ENCODE results near the gene LRP11.

GRCh38 chr6:149821492-149821891, 42.7 kb downstream of the LRP11 start:
- TF ChIP-seq POLR2AphosphoS5 (IDR thresholded peaks at IDR 0.05; ENCODE audit: low read depth, low read length) (no peak), SIN3A (IDR thresholded peaks at IDR 0.05; ENCODE audit: borderline replicate concordance, insufficient read depth, low read length) (no peak)
- TF ChIP-seq, protein P1, sequence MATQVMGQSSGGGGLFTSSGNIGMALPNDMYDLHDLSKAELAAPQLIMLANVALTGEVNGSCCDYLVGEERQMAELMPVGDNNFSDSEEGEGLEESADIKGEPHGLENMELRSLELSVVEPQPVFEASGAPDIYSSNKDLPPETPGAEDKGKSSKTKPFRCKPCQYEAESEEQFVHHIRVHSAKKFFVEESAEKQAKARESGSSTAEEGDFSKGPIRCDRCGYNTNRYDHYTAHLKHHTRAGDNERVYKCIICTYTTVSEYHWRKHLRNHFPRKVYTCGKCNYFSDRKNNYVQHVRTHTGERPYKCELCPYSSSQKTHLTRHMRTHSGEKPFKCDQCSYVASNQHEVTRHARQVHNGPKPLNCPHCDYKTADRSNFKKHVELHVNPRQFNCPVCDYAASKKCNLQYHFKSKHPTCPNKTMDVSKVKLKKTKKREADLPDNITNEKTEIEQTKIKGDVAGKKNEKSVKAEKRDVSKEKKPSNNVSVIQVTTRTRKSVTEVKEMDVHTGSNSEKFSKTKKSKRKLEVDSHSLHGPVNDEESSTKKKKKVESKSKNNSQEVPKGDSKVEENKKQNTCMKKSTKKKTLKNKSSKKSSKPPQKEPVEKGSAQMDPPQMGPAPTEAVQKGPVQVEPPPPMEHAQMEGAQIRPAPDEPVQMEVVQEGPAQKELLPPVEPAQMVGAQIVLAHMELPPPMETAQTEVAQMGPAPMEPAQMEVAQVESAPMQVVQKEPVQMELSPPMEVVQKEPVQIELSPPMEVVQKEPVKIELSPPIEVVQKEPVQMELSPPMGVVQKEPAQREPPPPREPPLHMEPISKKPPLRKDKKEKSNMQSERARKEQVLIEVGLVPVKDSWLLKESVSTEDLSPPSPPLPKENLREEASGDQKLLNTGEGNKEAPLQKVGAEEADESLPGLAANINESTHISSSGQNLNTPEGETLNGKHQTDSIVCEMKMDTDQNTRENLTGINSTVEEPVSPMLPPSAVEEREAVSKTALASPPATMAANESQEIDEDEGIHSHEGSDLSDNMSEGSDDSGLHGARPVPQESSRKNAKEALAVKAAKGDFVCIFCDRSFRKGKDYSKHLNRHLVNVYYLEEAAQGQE (IDR thresholded peaks at IDR 0.05; ENCODE audit: insufficient read depth in 1 of 2, low read depth in 2 of 2, low read length in 2 of 2): no peak

Measured in PFSK-1 (cell line).